GM19463 (cell line): ENCODE results near the gene UHRF1.
"Not testable (repeated sequence)": the region's sequence is repeated elsewhere in the genome, so short reads cannot be mapped to it uniquely, and the experiment has no call there.

Source experiments
- ATAC-seq: cut with Tn5 transposase; IDR thresholded peaks from one replicate; pipeline ENCODE4 v1.9.1; 2021; ENCODE audit warnings: mild to moderate bottlenecking, moderate library complexity; ENCODE audit not compliant: unreplicated experiment

The UHRF1 gene

DNA sequence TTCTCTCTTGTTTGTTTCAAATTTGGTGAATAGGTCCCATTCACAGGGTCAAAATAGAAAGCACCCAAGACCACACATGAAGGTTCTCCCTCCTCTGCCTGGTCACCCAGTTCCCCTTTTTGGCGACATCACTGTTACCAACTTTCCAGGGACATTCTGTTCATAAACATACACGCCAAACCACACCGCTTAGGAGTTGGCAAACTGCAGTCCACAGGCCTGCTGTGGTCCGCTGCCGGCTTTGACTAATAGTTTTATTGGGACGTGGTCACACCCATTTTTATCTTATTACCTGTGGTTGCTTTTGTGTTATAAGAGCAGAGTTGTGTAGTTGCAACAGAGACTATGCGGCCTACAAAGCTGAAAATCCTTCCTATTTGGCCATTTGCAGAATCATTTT lies 24.2 kb downstream of the UHRF1 start:
- no peak for ATAC-seq

DNA sequence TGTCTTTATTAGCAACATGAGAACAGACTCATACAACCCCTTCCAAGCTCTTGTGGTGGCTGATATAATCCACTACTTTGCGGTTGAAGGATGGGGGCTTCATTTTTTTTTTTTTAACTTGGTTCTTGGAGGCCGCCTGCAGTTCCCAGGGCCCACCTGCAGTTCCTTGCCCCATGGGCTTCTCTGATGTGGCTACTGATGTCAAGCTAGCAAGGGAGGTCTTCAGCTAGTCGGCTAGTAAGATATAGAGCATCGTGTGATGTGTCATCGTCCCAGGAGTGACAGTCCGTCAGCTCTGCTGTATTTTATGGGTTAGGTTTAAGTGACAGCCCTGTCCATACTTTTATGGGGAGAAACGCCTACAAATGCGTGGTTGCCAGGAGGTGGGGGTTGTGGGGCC lies 26.1 kb downstream of the UHRF1 start:
- ATAC-seq, result no peak

DNA sequence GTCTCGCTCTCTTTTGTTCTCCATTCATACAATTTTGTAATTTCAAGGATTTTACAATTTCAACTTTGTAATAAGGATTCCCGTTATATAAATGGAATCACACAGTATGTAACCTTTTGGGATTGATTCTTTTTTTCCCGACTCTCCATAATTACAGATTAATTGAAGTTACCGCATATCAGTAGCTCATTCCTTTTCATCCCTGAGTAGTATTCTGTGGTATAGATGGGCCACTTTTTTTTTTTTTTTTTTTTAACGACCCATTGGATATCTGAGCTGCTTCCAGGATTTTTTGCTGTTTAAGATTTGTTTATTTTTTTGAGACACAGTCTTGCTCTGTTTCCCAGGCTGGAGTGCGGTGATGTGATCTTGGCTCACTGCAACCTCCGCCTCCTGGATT lies 27.8 kb downstream of the UHRF1 start:
- ATAC-seq, result no peak

DNA sequence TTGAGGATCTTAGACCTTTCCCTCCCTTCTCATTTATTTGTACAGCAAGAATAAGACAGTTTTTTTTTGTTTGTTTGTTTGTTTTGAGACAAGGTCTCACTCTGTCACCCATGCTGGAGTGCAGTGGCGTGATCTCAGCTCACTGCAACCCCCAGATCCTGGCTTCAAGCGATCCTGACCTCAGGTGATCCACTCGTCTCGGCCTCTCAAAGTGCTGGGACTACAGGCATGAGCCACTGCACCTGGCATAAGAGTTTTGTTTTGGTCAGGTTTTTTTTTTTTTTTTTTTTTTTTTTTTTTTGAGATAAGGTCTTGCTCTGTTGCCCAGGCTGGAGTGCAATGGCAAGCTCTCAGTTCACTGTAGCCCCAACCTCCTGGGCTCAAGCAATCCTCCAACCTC lies 29.2 kb downstream of the UHRF1 start:
- not testable (repeated sequence) for ATAC-seq

DNA sequence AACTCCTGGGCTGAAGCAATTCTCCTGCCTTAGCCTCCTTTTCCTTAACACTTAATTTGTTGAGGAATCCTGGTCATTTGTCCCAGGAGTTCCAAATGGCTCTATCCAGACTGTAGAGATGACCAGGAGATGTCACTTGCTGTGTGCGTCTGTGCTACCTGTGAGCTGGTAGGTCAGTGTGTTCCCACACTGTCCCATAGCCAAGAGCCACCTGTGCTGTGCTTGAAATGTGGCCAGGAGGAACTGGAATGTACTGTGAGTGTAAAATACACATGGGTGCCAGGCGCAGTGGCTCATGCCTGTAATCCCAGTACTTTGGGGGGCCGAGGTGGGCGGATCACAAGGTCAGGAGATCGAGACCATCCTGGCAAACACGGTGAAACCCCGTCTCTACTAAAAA lies 30.2 kb downstream of the UHRF1 start:
- no peak for ATAC-seq

DNA sequence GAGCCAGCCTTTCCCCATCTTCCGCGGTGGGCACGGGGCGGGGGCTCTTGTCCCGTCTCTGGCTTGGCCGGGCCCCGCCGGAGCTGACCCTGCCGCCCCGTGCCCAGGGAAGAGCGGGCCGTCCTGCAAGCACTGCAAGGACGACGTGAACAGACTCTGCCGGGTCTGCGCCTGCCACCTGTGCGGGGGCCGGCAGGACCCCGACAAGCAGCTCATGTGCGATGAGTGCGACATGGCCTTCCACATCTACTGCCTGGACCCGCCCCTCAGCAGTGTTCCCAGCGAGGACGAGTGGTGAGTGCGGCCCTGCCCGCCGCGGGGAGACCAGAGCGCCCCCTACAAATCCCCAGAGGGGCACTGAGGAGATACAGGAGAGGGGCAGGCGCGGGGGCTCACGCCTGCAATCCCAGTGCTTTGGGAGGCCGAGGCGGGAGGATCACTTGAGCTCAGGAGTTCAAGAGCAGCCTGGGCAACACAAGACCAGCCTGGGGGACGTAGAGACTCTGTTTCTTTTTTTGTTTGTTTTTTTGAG lies 32.4 kb downstream of the UHRF1 start:
- ATAC-seq, result not testable (repeated sequence)

DNA sequence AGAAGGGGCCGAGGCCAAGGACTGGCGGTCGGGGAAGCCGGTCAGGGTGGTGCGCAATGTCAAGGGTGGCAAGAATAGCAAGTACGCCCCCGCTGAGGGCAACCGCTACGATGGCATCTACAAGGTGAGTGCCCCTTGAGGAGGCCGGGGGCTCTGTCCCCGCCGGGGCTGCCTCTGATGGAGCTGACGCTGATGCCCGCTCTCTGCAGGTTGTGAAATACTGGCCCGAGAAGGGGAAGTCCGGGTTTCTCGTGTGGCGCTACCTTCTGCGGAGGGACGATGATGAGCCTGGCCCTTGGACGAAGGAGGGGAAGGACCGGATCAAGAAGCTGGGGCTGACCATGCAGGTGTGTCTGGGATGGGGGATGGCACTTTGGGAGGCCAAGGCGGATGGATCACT lies 41.3 kb downstream of the UHRF1 start:
- ATAC-seq, result not testable (repeated sequence)

DNA sequence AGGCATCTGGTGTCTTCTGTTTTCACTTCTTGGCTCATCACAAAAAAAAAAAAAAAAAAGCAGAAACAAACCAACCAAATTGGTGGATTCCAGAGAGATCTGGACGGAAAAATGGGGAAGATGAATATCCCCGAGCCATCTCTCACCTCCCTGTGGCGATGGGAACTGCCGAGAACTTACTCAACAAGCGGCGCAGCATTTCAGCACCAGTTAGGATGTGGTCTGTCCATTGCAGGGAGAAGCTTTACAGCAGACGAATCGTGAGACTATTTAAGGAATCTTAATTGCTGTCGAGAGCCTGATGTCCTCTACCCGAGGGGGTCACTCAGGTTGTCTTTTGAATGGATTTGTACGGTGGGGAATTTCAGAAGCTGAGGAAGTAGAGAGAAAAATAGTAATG lies 42.4 kb downstream of the UHRF1 start:
- ATAC-seq, result no peak

DNA sequence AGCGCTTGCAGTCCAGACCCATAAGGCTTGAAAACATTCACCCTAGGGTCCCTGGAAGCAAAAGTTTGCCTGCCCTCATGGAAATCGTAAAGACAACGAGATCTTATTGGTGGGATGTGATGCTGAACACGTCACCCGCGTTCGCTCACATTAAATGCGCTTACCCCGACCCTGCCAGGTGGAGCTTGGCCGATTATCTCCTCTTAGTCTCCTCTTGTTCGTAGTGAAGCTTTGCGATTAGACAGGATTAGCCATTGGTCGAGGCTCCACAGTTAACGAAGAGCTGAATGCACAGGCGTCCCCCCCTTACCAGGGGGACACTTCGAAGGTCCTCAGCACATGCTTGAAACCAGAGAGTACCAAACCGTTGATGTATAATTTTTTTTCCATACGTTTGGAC lies 43.6 kb downstream of the UHRF1 start:
- no peak for ATAC-seq

DNA sequence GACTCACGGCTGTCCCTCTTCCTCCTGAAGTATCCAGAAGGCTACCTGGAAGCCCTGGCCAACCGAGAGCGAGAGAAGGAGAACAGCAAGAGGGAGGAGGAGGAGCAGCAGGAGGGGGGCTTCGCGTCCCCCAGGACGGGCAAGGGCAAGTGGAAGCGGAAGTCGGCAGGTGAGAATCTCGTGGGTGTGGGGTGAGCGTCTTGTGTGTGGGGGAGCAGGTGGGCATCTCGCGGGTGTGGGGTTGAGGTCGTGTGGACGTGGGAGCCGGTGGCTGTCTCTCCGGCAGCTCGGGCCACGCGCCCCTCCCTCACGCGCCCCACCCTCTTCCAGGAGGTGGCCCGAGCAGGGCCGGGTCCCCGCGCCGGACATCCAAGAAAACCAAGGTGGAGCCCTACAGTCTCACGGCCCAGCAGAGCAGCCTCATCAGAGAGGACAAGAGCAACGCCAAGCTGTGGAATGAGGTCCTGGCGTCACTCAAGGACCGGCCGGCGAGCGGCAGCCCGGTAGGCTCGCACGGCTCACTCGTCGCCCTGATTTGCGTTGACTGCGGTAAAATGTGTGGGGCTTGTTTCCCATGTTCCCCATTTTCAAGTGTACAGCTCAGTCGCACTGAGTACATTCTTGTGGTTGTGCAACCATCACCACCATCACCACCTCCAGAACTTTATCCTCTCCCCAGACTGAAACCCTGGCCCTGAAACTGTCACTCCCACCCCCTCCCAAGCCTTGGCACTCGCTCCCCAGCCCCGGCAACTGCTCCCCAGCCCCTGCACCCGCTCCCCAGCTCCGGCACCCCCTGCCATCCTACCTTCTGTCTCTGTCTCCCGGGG lies 45.2 kb downstream of the UHRF1 start:
- ATAC-seq, result not testable (repeated sequence)

DNA sequence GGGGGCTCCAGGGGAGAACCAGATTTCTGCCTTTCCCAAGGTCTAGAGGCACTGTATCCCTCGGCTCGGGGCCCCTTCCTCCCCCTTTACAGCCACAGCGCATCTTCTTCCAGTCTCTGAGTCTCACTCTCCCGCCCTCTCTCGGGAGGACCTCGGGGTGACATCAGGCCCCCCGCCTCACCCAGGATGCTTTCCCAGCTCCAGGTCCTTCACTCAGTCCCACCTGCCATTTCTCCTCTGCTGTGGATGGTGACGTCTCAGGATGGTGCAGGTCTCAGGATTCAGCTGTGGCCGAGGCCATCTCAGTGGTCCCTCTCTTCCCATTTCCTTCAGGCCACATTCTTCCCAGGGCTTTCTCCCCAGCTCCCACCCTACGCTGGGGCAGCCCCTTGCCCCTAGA lies 46.0 kb downstream of the UHRF1 start:
- no peak for ATAC-seq

DNA sequence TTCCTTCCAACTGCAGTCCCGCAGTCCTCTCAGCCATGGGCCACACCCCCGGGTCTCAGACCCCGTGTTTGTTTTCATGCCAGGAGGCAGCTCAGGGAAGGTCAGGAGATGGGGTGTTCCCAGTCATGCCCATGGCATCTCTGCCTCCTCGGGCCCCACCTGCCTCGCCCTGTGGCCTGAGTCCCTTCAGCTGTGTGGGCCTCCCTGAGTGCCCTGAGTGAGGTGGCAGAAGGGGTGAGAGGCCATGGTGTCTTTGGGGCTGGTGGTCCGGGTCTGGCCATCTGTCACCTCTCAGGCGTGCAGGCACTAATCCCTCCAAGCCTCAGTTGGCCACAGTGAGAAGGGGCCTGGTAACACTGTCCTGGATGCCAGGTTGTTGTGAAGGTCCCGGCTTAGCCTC lies 48.7 kb downstream of the UHRF1 start:
- ATAC-seq, result no peak

DNA sequence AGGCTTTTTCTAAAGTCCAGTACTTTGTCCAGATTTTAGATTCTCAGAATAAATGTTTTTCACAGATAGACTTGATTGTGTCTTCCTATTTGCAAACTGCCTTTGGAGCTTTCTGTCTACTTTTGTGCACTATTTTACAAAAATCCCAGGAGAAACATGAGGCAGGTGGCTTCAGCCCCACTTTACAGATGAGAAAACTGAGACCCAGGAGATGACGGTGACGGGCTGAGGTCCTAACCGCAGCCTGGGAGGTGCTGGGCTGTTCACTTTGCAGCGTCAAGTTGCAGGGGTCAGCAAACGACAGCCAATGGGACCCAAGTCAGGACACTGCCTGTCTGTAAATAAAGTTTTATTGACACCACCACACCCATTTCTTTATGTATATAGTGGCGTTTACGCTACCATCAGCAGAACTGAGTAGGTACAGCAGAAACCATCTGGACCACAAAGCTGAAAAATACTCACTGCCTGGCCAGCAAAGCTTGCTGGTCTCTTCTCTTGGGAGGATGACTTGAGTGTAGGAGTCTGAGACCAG lies 52.9 kb downstream of the UHRF1 start:
- ATAC-seq, result no peak

DNA sequence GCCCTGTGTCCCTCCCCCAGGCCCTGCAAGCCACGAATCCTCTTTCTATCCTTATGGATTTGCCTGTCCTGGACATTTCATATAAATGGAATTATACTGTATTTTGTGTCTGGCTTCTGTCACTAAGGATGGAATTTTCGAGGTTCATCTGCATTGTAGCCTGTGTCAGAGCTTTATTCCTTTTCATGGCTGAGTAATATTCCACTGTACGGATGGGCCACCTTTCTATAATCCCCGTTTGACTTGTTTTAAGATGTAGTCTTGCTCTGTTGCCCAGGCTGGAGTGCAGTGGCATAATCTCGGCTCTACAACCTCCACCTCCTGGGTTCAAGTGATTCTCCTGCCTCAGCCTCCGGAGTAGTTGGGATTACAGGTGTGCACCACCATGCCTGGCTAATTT lies 55.8 kb downstream of the UHRF1 start:
- no peak for ATAC-seq

DNA sequence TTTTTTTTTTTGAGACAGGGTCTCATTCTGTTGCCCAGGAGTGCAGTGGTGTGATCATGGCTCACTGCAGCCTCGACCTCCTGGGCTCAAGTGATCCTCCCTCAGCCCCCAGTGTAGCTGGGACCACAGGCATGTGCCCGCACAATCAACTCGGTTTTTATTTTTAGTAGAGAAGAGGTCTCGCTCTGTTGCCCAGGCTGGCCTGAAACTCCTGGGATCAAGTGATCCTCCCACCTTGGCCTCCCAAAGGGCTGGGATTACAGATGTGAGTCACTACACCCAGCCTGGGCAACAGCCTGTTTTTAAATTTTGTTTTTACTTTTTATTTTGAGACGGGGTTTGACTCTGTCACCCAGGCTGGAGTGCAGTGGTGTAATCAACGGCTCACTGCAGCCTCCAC lies 57.3 kb downstream of the UHRF1 start:
- ATAC-seq, result no peak

DNA sequence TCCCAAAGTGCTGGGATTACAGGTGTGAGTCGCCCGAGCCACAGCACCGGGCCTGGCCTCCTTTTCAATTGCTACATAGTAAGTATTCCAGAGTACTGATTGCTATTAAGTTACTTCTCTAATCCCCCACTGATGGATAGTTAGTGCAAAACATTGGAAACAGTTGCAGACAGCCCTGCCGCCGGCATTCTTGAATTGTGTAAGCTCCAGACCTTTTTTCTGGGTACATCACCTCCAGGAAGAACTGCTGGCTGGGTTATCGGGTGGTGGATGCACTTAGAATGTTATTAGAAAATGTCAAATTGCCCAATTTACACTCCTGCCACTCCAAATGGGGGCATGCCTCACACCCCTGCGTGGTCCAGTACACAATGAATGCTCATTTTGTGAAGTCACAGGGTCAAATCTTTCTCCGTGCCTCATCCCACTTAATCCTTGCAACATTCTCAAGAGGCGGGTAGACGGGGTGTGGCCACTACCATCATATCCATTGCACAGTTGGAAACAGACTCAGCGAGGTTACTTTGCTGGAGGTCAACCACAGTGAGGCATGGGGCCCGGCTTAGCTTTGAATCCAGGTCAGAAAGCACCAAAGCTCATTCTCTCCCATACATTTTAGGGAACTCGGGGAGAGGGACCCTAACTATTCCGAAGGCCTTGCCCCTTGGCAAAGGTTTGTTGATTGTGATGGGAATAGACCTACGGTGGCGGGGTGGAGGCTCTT lies 58.6 kb downstream of the UHRF1 start:
- no peak for ATAC-seq

DNA sequence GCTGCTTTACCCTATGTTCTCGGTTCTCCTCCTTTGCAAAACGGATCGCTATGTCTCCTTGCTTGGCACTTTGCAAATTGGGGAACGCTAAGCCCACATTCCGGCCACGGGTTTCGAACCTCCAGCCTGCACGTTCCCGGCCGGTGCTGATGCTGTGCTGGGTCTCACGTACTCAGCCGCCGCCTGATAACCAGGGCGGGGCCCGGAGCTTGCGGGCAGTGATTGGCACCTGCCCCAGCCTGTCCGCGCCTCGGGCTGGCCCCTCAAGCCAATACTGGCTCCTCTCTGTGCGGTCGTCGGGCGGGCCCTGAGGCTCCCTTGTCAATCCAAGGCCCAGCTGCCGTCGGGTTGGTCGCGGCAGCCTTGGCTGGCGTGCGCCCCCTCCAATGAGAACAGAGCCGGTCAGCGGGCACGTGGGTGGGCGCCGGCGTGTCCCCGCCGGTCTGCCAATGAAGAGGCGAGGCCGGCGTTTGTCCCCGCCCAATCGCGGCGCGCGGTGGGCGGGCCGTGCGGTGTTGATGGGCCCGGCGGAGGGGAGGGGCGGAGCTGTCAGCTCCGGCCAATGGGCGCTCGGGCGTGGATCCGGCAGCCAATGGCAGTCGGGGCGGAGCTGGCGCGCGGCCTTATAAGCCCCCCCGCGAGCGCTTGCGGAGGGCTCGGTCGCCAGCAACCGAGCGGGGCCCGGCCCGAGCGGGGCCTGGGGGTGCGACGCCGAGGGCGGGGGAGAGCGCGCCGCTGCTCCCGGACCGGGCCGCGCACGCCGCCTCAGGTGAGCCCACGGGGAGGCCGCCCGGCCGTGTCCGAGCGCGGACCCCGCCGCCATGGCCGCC lies 59.4 kb downstream of the UHRF1 start, which contains the start of gene KDM4B:
TSS of gene KDM4B (plus strand) at position 652 of the 830 bp plus-strand sequence. CDS start 63,778 bp downstream, outside the sequence.
- peak; percentile 90 for ATAC-seq

DNA sequence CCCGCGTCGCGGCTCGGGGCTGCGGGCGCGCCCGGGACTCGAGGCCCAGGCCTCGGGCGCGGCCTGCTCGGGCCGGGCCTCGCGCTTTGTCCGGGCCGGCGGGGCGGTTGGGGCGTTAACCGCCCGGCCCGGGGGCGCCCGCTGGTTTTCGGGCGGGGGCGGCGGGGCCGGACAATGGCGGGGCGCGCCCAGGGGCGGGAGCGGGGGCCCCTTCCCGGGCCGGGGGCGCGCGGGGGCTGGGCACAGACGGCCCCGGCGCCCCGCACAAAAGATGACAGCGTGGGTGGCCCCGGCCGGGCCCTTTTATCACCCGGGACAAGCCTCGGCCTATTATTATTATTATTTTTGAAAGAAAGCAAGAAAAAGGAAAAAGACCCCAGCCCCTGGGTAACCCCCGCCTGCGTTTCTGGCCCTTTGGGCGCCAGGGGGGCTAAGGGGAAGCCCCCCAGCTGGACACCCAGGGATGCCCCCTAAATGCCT lies 60.0 kb downstream of the UHRF1 start:
- peak; percentile 1 for ATAC-seq

DNA sequence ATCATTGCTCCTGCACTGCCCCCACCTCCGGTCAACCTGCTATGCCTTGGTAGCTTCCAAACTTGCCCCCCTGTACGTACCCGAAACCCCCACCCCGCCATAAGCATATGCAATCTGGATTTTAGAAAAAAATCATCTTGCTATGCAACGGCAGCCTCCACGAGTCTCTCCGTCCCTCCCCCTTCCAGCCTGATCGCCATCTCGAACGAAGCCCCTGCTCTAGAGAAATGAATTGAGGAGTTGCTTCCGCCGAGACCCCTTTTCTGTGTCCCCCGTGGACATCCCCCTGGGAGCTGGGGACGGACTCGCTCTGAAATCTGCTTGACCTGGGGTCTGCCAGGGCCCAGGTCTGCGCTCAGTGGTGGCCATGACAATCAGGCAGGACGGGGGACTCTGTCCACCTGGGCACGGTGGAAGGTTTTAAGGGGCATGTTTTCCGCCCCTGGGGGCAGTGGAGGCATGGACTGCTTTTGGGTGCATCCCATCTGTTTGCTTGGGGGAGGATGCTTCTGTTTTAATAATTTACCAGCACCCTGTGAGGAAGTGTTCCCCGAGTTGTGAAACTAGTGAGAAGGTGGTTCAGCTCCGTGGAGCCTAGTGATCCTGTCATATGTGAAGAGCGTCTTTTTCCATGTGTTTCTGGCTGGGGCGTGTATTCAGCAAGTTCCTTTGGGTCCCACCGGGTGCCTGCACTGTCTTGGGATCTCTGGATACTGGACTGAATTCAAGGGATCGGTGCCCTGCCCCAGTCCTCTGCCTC lies 60.7 kb downstream of the UHRF1 start:
- ATAC-seq, result no peak
